ENCODE results near the gene EVI5L. TPM values are rescaled to one million over a fixed set of nuclear protein-coding genes. Genes with fewer than 3 reads are reported as not detected.

EVI5L gene
- total and polyA plus RNA-seq, 2 donors (not counting 1 experiment from before 2014, with no cell fraction given) = 10.4 to 16.5 TPM

DNA sequence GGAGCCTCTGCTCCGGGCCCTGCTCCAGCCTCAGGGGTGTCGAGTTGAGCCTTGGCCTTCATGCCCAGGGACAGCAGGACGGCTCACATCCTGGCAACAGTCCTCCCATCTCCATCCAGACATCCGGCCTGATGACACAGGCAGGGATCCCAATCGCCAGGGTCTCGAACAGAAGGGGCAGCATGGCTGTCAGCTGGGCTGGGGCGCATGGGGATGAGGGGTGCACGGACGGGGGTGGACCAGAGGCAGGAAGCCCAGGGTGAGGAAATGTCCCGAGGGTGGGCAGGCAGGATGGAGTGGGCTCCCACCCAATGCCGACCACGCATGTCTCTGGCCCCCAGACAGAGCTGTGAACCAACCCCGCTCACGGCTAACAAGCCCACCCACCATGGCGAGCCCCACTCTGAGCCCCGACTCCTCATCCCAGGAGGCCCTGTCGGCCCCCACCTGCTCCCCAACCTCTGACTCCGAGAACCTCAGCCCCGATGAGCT, 16.2 kb downstream of the EVI5L start:
- Histone ChIP-seq H3K36me3 (ENCODE audit: control insufficient read depth, insufficient read depth, low read length) (no peaks in the 10 kb centered on the region), H2AFZ (ENCODE audit: low read length) (no peak overlapping the region), H3K4me3 (replicated peaks in 1 of 4; ENCODE audit: control extremely low read depth in 1 of 4, insufficient read depth in 1 of 4, low read depth in 3 of 4, low read length in 4 of 4) (no peak overlapping the region), H4K20me1 (ENCODE audit: control insufficient read depth, extremely low read depth, insufficient read depth, low read length) (no peaks in the 10 kb centered on the region), H3K4me1 (ENCODE audit: control insufficient read depth, extremely low read depth, insufficient read depth, low read length) (no peaks in the 10 kb centered on the region), H3K4me2 (ENCODE audit: extremely low read depth, insufficient read depth, low read length) (no peak overlapping the region), H3K79me2 (ENCODE audit: control insufficient read depth, insufficient read depth, low read length) (no peaks in the 10 kb centered on the region), H3K9ac (ENCODE audit: insufficient read depth, low read length) (no peak overlapping the region), H3K27ac (ENCODE audit: insufficient read depth, low read length) (no peak overlapping the region), H3K9me3 (ENCODE audit: control insufficient read depth, insufficient read depth, low read depth, low read length) (no peaks in the 10 kb centered on the region), H3K27me3 (ENCODE audit: control insufficient read depth, insufficient read depth, low read length) (no peaks in the 10 kb centered on the region)
- DNase-seq (ENCODE audit: low read depth in 2 of 2) = no peak
- TF ChIP-seq CTCF (conservative IDR thresholded peaks at IDR 0.05 in 1 of 2, IDR thresholded peaks at IDR 0.05 in 1 of 2; ENCODE audit: low read depth in 1 of 2, low read length in 2 of 2) = no peak
- no peak for TF ChIP-seq EZH2 (IDR thresholded peaks at IDR 0.05; ENCODE audit: low read length, missing control alignments)

DNA sequence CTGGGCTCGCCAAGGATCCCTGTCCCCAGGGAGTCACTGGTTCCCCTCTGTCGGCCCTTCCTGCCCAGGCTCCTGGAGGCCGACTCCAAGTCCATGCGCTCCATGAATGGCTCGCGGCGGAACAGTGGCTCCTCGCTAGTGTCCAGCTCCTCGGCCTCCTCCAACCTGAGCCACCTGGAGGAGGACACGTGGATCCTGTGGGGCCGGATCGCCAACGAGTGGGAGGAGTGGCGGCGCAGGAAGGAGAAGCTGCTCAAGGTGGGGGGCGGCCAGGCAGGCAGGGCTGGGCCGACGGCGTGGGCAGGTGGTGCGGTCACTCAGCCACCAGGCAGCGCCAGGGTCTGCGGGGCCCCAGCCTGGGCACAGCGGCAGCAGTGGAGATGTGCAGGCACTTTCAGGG, 17.6 kb downstream of the EVI5L start:
- H3K27me3 ChIP-seq (ENCODE audit: control insufficient read depth, insufficient read depth, low read length) = no peaks in the 10 kb centered on the region
- TF ChIP-seq CTCF (conservative IDR thresholded peaks at IDR 0.05 in 1 of 2, IDR thresholded peaks at IDR 0.05 in 1 of 2; ENCODE audit: low read depth in 1 of 2, low read length in 2 of 2) (no peak), EZH2 (IDR thresholded peaks at IDR 0.05; ENCODE audit: low read length, missing control alignments) (no peak)
- no peak for DNase-seq (ENCODE audit: low read depth in 2 of 2)
- no peak overlapping the region for H3K4me3 ChIP-seq (replicated peaks in 1 of 4; ENCODE audit: control extremely low read depth in 1 of 4, insufficient read depth in 1 of 4, low read depth in 3 of 4, low read length in 4 of 4)
- no peaks in the 10 kb centered on the region for H3K9me3 ChIP-seq (ENCODE audit: control insufficient read depth, insufficient read depth, low read depth, low read length)
- H3K79me2 ChIP-seq (ENCODE audit: control insufficient read depth, insufficient read depth, low read length) = no peaks in the 10 kb centered on the region
- H3K4me2 ChIP-seq (ENCODE audit: extremely low read depth, insufficient read depth, low read length) = no peak overlapping the region
- H3K4me1 ChIP-seq (ENCODE audit: control insufficient read depth, extremely low read depth, insufficient read depth, low read length) = no peaks in the 10 kb centered on the region
- H3K36me3 ChIP-seq (ENCODE audit: control insufficient read depth, insufficient read depth, low read length) = no peaks in the 10 kb centered on the region
- H3K9ac ChIP-seq (ENCODE audit: insufficient read depth, low read length) = no peak overlapping the region
- H4K20me1 ChIP-seq (ENCODE audit: control insufficient read depth, extremely low read depth, insufficient read depth, low read length) = no peaks in the 10 kb centered on the region
- H2AFZ ChIP-seq (ENCODE audit: low read length) = no peak overlapping the region
- H3K27ac ChIP-seq (ENCODE audit: insufficient read depth, low read length) = no peak overlapping the region

- H4K20me1 ChIP-seq (ENCODE audit: control insufficient read depth, extremely low read depth, insufficient read depth, low read length) = no peaks in the 10 kb centered on the region
- no peak overlapping the region for H2AFZ ChIP-seq (ENCODE audit: low read length)
- no peak overlapping the region for H3K27ac ChIP-seq (ENCODE audit: insufficient read depth, low read length)
- no peak for DNase-seq (ENCODE audit: low read depth in 2 of 2)
- TF ChIP-seq EZH2 (IDR thresholded peaks at IDR 0.05; ENCODE audit: low read length, missing control alignments) (no peak), CTCF (conservative IDR thresholded peaks at IDR 0.05 in 1 of 2, IDR thresholded peaks at IDR 0.05 in 1 of 2; ENCODE audit: low read depth in 1 of 2, low read length in 2 of 2) (no peak)
- H3K9me3 ChIP-seq (ENCODE audit: control insufficient read depth, insufficient read depth, low read depth, low read length) = no peaks in the 10 kb centered on the region
- no peak overlapping the region for H3K4me2 ChIP-seq (ENCODE audit: extremely low read depth, insufficient read depth, low read length)
- H3K79me2 ChIP-seq (ENCODE audit: control insufficient read depth, insufficient read depth, low read length) = no peaks in the 10 kb centered on the region
- no peaks in the 10 kb centered on the region for H3K36me3 ChIP-seq (ENCODE audit: control insufficient read depth, insufficient read depth, low read length)
- H3K4me1 ChIP-seq (ENCODE audit: control insufficient read depth, extremely low read depth, insufficient read depth, low read length) = no peaks in the 10 kb centered on the region
- no peak overlapping the region for H3K9ac ChIP-seq (ENCODE audit: insufficient read depth, low read length)
- no peaks in the 10 kb centered on the region for H3K27me3 ChIP-seq (ENCODE audit: control insufficient read depth, insufficient read depth, low read length)
- H3K4me3 ChIP-seq (replicated peaks in 1 of 4; ENCODE audit: control extremely low read depth in 1 of 4, insufficient read depth in 1 of 4, low read depth in 3 of 4, low read length in 4 of 4) = no peak overlapping the region
Measured at GRCh38 chr19:7848779-7849457, 18.9 kb downstream of the EVI5L start.
